H1 (cell line): Measurements from ENCODE around the gene RPTOR. TPM values are rescaled to one million over a fixed set of nuclear protein-coding genes. Genes with fewer than 3 reads are reported as not detected.

Experiments used
- CTCF ChIA-PET: fragments of 300-600 bp; sonication (Branson Sonifier 250); formaldehyde crosslinking; loops from one replicate; lab custom pipeline; 2021; ENCODE audit not compliant: partially characterized antibody; lab: Charles Lee
- POLR2A ChIA-PET: fragments of 300-600 bp; sonication (Branson Sonifier 250); formaldehyde crosslinking; loops from one replicate; lab custom pipeline; 2021; ENCODE audit warnings: inconsistent platforms; ENCODE audit not compliant: partially characterized antibody; lab: Charles Lee
- DNase-seq, 2 experiments: peaks; one replicate each; pipeline versions ENCODE4 v3.0.0 to v3.0.0-alpha.2; 2010 to 2022; ENCODE audit warnings: low spot score in 2 of 2, low read depth in 1 of 2, mixed read lengths in 1 of 2
- FAIRE-seq: peaks from 2 replicates; lab custom pipeline; 2011; peaks lifted over from hg19 to GRCh38; lab: Jason Lieb, UNC
- H2AFZ ChIP-seq: 2 replicates; pipeline ENCODE4 v1.8.1; 2012; ENCODE audit warnings: low read length, inconsistent platforms
- H2AK5ac ChIP-seq: 2 replicates; pipeline ENCODE4 v1.6.1; 2013; ENCODE audit warnings: low read depth, low read length
- H2BK120ac ChIP-seq: replicated peaks from 2 replicates; pipeline ENCODE3; 2013; ENCODE audit warnings: low read depth, low read length, inconsistent platforms
- H2BK12ac ChIP-seq: 2 replicates; pipeline ENCODE4 v1.6.1; 2013; ENCODE audit warnings: low read depth, low read length
- H2BK15ac ChIP-seq: 2 replicates; pipeline ENCODE4 v1.6.1; 2013; ENCODE audit warnings: low read length
- H2BK20ac ChIP-seq: 2 replicates; pipeline ENCODE4 v1.6.1; 2013; ENCODE audit warnings: low read length
- H2BK5ac ChIP-seq: 2 replicates; pipeline ENCODE4 v1.6.1; 2013; ENCODE audit warnings: low read depth, low read length
- H3K14ac ChIP-seq: 2 replicates; pipeline ENCODE4 v1.6.1; 2013; ENCODE audit warnings: inconsistent platforms; ENCODE audit not compliant: insufficient read length
- H3K18ac ChIP-seq: 2 replicates; pipeline ENCODE4 v1.6.1; 2013; ENCODE audit warnings: low read length; ENCODE audit errors: extremely low read depth
- H3K23ac ChIP-seq: 2 replicates; pipeline ENCODE4 v1.6.1; 2013; ENCODE audit warnings: inconsistent platforms; ENCODE audit not compliant: insufficient read length
- H3K23me2 ChIP-seq: 2 replicates; pipeline ENCODE4 v1.6.1; 2013; ENCODE audit warnings: low read depth, low read length
- H3K27ac ChIP-seq: 2 replicates; pipeline ENCODE4 v1.6.1; 2011; ENCODE audit warnings: low read depth, low read length, inconsistent platforms
- H3K27me3 ChIP-seq, 4 experiments: replicated peaks in 1 of 4; 1 replicate in 1 of 4; 2 replicates in 3 of 4; pipeline versions ENCODE4 v1.6.1 to v1.8.1; 2011 to 2013; ENCODE audit warnings: low read length in 3 of 4, mild to moderate bottlenecking in 3 of 4, inconsistent platforms in 2 of 4, mixed read lengths in 2 of 4, moderate library complexity in 1 of 4; ENCODE audit not compliant: control insufficient read depth in 3 of 4, insufficient read depth in 3 of 4; ENCODE audit errors: extremely low read depth in 1 of 4
- H3K36me3 ChIP-seq, 4 experiments: 2 replicates each; pipeline versions ENCODE4 v1.6.1 to v1.8.1; 2011 to 2013; ENCODE audit warnings: mild to moderate bottlenecking in 4 of 4, low read length in 3 of 4, moderate library complexity in 2 of 4, control low read depth in 1 of 4, inconsistent platforms in 1 of 4; ENCODE audit not compliant: insufficient read depth in 4 of 4, control insufficient read depth in 2 of 4
- H3K4ac ChIP-seq: replicated peaks from 2 replicates; pipeline ENCODE3; 2013; ENCODE audit warnings: low read length, low read depth, mixed read lengths, inconsistent platforms; ENCODE audit not compliant: insufficient read length
- H3K4me1 ChIP-seq, 4 experiments: replicated peaks in 1 of 4; 1 replicate in 1 of 4; 2 replicates in 3 of 4; pipeline versions ENCODE4 v1.6.1 to v1.8.1; 2011 to 2013; ENCODE audit warnings: low read length in 3 of 4, inconsistent platforms in 2 of 4, mixed read lengths in 1 of 4; ENCODE audit not compliant: insufficient read depth in 4 of 4, control insufficient read depth in 3 of 4
- H3K4me2 ChIP-seq, 2 experiments: 2 replicates each; pipeline versions ENCODE4 v1.6.1 to v1.8.1; 2011 to 2013; ENCODE audit warnings: low read depth in 2 of 2, low read length in 2 of 2, control low read depth in 1 of 2, inconsistent platforms in 1 of 2, mild to moderate bottlenecking in 1 of 2; ENCODE audit not compliant: insufficient read depth in 1 of 2
- H3K4me3 ChIP-seq, 4 experiments: fragments of 200-600, 300-600 bp in 1 of 4; sonication (generic), shearing (Covaris generic), sonication (Bioruptor Twin) in 1 of 4; 2 replicates each; pipeline versions ENCODE4 v1.5.1 to v1.8.1; 2011 to 2016; ENCODE audit warnings: low read length in 4 of 4, low read depth in 3 of 4, control low read depth in 2 of 4, inconsistent platforms in 2 of 4, mild to moderate bottlenecking in 2 of 4, mixed read lengths in 1 of 4, moderate library complexity in 1 of 4; ENCODE audit not compliant: insufficient read depth in 2 of 4; ENCODE audit errors: extremely low read depth in 1 of 4
- H3K56ac ChIP-seq: replicated peaks from 2 replicates; pipeline ENCODE3; 2013; ENCODE audit warnings: low read depth, mild to moderate bottlenecking, mixed read lengths, low read length, inconsistent platforms; ENCODE audit not compliant: insufficient read length
- H3K79me1 ChIP-seq: 2 replicates; pipeline ENCODE4 v1.6.1; 2013; ENCODE audit warnings: low read depth, low read length, control low read depth
- H3K79me2 ChIP-seq, 2 experiments: 2 replicates each; pipeline versions ENCODE4 v1.6.1 to v1.8.1; 2012 to 2013; ENCODE audit warnings: low read length in 2 of 2, mild to moderate bottlenecking in 2 of 2, inconsistent platforms in 1 of 2; ENCODE audit not compliant: insufficient read depth in 2 of 2, control insufficient read depth in 1 of 2
- H3K9ac ChIP-seq, 4 experiments: replicated peaks in 1 of 4; 1 replicate in 1 of 4; 2 replicates in 3 of 4; pipeline versions ENCODE4 v1.6.1 to v1.8.1; 2011 to 2013; ENCODE audit warnings: low read depth in 3 of 4, low read length in 3 of 4, control low read depth in 2 of 4, mild to moderate bottlenecking in 2 of 4, moderate library complexity in 2 of 4, inconsistent platforms in 1 of 4; ENCODE audit errors: extremely low read depth in 1 of 4
- H3K9me3 ChIP-seq, 2 experiments: 2 replicates each; pipeline versions ENCODE4 v1.6.1 to v1.8.1; 2012 to 2013; ENCODE audit warnings: mild to moderate bottlenecking in 2 of 2, moderate library complexity in 2 of 2, control low read depth in 1 of 2, inconsistent platforms in 1 of 2, low read depth in 1 of 2, low read length in 1 of 2, mixed read lengths in 1 of 2; ENCODE audit not compliant: insufficient read depth in 2 of 2
- H4K20me1 ChIP-seq, 2 experiments: replicated peaks in 1 of 2; 2 replicates each; pipeline versions ENCODE3 to v1.8.1; 2011 to 2013; ENCODE audit warnings: inconsistent platforms in 2 of 2, low read length in 2 of 2, mild to moderate bottlenecking in 1 of 2; ENCODE audit not compliant: insufficient read depth in 2 of 2, control insufficient read depth in 1 of 2
- H4K5ac ChIP-seq: 2 replicates; pipeline ENCODE4 v1.6.1; 2013; ENCODE audit warnings: low read length, low read depth, mixed read lengths, inconsistent platforms; ENCODE audit not compliant: insufficient read length
- H4K8ac ChIP-seq: 2 replicates; pipeline ENCODE4 v1.8.0; 2013; ENCODE audit warnings: mild to moderate bottlenecking, moderate library complexity, low read length, inconsistent platforms; ENCODE audit not compliant: insufficient read depth; ENCODE audit errors: extremely low read depth
- H4K91ac ChIP-seq: replicated peaks from 2 replicates; pipeline ENCODE3; 2013; ENCODE audit warnings: low read length, mixed read lengths, inconsistent platforms; ENCODE audit not compliant: insufficient read length
- CHD2 ChIP-seq: IDR thresholded peaks from 2 replicates; pipeline ENCODE4 v1.6.1; 2012; ENCODE audit warnings: low read length, improper control_type of control experiment
- CREB1 ChIP-seq: IDR thresholded peaks from 2 replicates; pipeline ENCODE4 v1.6.1; 2012; ENCODE audit warnings: inconsistent platforms
- EGR1 ChIP-seq: IDR thresholded peaks from 2 replicates; pipeline ENCODE4 v1.6.1; 2011; ENCODE audit warnings: low read depth, low read length, borderline replicate concordance
- RNF2 ChIP-seq: fragments of 200-900, 300-1000 bp; sonication (generic); IDR thresholded peaks from 2 replicates; pipeline ENCODE4 v1.7.1; 2016; ENCODE audit warnings: borderline replicate concordance, low read depth, mild to moderate bottlenecking, antibody characterized with exemption, low read length; ENCODE audit not compliant: poor library complexity, severe bottlenecking; ENCODE audit errors: missing control alignments
- RXRA ChIP-seq: IDR thresholded peaks from 2 replicates; pipeline ENCODE4 v1.6.1; 2011; ENCODE audit warnings: low read depth, mild to moderate bottlenecking, low read length, moderate library complexity; ENCODE audit not compliant: insufficient read depth
- SIN3A ChIP-seq, 2 experiments: IDR thresholded peaks in 1 of 2; conservative IDR thresholded peaks in 1 of 2; 2 replicates each; pipeline ENCODE4 v1.6.1; 2011 to 2012; ENCODE audit warnings: low read length in 2 of 2, improper control_type of control experiment in 1 of 2, low read depth in 1 of 2, mild to moderate bottlenecking in 1 of 2
- TCF12 ChIP-seq: IDR thresholded peaks from 2 replicates; pipeline ENCODE4 v1.6.1; 2011; ENCODE audit warnings: low read depth, mild to moderate bottlenecking, low read length
- YY1 ChIP-seq: IDR thresholded peaks from 2 replicates; pipeline ENCODE4 v1.6.1; 2011; ENCODE audit warnings: low read depth, mild to moderate bottlenecking, low read length
- WGBS, 2 experiments: shearing (Covaris generic) in 1 of 2; methylation state at CpG; one replicate each; pipeline versions ENCODE4 v1.1.6 to v1.1.7; 2013 to 2015; ENCODE audit warnings: low lambda C conversion rate in 2 of 2, mixed read lengths in 2 of 2, inconsistent platforms in 1 of 2, low coverage in 1 of 2, missing lambda C conversion rate in 1 of 2; ENCODE audit not compliant: insufficient replicate concordance in 2 of 2, insufficient coverage in 1 of 2, insufficient read length in 1 of 2; ENCODE audit errors: extremely low coverage in 1 of 2, missing lambda C conversion rate in 1 of 2; 5-methylcytosine and 5-hydroxymethylcytosine counted together
- polyA plus RNA-seq, 7 experiments: library from polyadenylated mRNA; depleted of rRNA in 3 of 7; stranded (reverse) in 5 of 7; unstranded in 2 of 7; fragments of >200 nt in 5 of 7; fragments of 200-250 nt in 2 of 7; gene quantifications; 1 replicate in 5 of 7; 2 replicates in 1 of 7; 4 replicates in 1 of 7; pipeline versions ENCODE4 v1.2.1 to v1.2.3, GENCODE V29; 2011 to 2013; ENCODE audit warnings: missing spikeins in 2 of 7, mixed read lengths in 2 of 7
- total RNA-seq: library from RNA; stranded (reverse); fragmentation: NEBNext Ultra II Directional; extraction: Animal tissue kit (Norgen Biotek cat#: 25700); gene quantifications from 2 replicates; pipeline ENCODE4 v1.2.1, GENCODE V29; 2021
- TF ChIP-seq, protein P1 (sequence below): IDR thresholded peaks from 2 replicates; pipeline ENCODE4 v1.6.1; 2011; ENCODE audit warnings: low read length, improper control_type of control experiment

Gene RPTOR
- total and polyA plus RNA-seq, 2 of the 8 experiments (the other 6 are each of a cell fraction or from before 2014, with no cell fraction given) = 6.9 to 28.7 TPM

DNA sequence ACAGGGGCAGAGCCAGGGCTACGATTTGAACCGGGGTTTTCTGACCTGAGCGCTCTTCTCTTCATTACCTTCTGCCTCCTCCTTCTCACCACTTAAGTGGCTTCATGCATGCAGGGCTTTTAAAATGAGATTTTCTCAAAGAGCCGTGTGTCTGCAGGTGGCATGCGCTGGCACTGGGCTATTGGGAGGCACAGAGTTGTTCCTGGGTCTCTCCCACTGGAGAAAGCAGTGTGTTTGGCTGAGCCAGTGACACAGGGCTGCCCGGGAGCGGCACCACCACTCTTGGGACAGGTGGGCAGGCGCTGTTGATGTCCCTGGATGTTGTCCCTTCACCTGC, 228.2 kb downstream of the RPTOR start:
- 95% methylated on average over 7 of the region's 8 CpGs; no CpG with 5 or more reads in 1 of the 2 experiments for WGBS, 2 experiments
- FAIRE-seq (no peak), DNase-seq (no peak)
- Histone ChIP-seq H2AK5ac (no peak overlapping the region), H3K36me3 (no peaks in the 10 kb centered on the region), H3K9me3 (no peaks in the 10 kb centered on the region), H4K8ac (peak overlapping the region; percentile 21; the same call in 1 of the 2 replicates), H3K4me3 (no peak overlapping the region), H4K91ac (no peak overlapping the region), H2BK20ac (no peak overlapping the region), H3K27me3 (no peaks in the 10 kb centered on the region), H2BK120ac (no peak overlapping the region), H2AFZ (no peak overlapping the region), H3K9ac (no peak overlapping the region), H3K4me2 (no peak overlapping the region), H4K5ac (no peak overlapping the region), H3K23me2 (no peaks in the 10 kb centered on the region), H2BK12ac (no peak overlapping the region), H2BK5ac (no peak overlapping the region), H3K56ac (no peak overlapping the region), H3K79me2 (no peaks in the 10 kb centered on the region), H2BK15ac (no peak overlapping the region), H3K23ac (no peak overlapping the region), H3K27ac (no peak overlapping the region), H3K4me1 (peaks cover 0 to 7% (median 3%) of the 10 kb centered on the region in 4 experiments; a peak in 4 of 7 replicates), H3K79me1 (no peaks in the 10 kb centered on the region), H3K14ac (no peak overlapping the region), H3K4ac (no peak overlapping the region), H3K18ac (no peak overlapping the region), H4K20me1 (no peaks in the 10 kb centered on the region)
- POLR2A ChIA-PET = no interaction called here
- no peak for TF ChIP-seq RXRA
- TF ChIP-seq EGR1 = no peak
- TF ChIP-seq RNF2 = no peak
- TF ChIP-seq YY1 = no peak
- no peak for TF ChIP-seq CHD2
- no peak for TF ChIP-seq CREB1
- TF ChIP-seq, protein P1, sequence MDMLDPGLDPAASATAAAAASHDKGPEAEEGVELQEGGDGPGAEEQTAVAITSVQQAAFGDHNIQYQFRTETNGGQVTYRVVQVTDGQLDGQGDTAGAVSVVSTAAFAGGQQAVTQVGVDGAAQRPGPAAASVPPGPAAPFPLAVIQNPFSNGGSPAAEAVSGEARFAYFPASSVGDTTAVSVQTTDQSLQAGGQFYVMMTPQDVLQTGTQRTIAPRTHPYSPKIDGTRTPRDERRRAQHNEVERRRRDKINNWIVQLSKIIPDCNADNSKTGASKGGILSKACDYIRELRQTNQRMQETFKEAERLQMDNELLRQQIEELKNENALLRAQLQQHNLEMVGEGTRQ = no peak
- TF ChIP-seq SIN3A (conservative IDR thresholded peaks at IDR 0.05 in 1 of 2, IDR thresholded peaks at IDR 0.05 in 1 of 2; ENCODE audit: low read depth in 1 of 2, low read length in 2 of 2) = no peak
- no peak for TF ChIP-seq TCF12
- CTCF ChIA-PET = interaction anchor here (0.7 to 2.1 kb wide), 7 partner anchors 9 to 126 kb away, joined by 3 to 7 read pairs (median 4); no protein-coding TSS in a partner anchor
